NCI-H1436 treated with DMSO at 0.1 percent for 48 hours (cell line): ENCODE results near the gene CAMLG.

Experiments used
- DNase-seq: peaks from one replicate; lab custom pipeline; 2025; lab: John Stamatoyannopoulos, UW

CAMLG gene

DNA sequence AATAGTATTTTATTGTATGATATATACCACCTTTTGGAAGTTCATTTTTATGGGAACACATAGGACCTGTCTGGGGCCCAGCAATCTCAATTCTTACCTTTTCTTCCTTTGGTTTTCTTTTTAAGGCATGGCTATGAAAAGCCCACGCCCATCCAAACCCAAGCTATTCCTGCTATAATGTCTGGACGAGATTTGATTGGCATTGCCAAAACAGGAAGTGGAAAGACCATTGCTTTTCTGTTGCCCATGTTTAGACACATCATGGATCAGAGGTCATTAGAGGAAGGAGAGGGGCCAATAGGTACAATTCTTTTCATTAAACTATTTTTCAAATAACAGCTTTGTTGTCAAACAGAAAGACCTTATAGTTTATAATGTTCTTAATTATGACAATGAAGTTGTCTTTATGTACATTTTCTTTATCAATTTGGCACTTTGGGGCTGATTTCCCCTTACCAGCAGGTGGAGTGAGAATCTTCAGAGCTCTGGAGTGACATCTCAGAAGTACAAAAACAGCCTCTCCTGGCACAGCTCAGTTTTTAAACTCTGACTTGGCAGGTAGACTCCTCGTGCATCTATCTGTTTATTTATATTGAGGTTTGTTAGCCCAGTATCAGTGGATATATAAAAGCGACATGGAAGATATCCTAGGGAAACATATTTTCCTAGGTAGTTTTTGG, 46.0 kb downstream of the CAMLG start:
- no peak for DNase-seq

DNA sequence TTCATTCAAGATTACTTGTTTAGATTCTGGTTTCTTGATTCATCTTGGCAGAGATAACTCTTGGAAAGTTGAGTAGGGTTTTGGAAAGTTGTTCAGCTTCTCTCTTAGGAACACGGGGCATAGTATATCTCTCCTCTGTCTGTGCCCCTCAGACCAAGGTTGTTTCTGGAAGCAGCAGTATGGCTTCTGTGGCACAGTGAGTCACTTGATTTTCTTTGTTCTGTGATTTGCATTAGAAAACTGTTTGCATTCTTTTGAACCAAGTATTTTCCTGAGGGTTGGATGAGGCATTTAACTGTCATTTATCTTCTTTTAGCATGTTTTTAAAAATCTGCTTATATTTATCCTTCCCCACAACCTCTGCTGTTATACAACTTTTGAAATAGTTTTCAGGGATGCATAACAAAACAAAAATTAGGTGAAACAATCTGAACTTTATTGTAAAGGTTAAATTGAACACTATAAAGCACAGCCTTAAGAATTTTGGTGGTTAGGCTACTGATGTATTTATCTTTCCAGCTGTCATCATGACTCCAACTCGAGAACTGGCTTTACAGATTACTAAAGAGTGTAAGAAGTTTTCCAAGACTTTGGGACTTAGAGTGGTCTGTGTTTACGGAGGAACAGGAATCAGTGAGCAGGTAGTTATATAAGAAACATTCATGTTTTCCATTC, 46.7 kb downstream of the CAMLG start:
- no peak for DNase-seq

DNA sequence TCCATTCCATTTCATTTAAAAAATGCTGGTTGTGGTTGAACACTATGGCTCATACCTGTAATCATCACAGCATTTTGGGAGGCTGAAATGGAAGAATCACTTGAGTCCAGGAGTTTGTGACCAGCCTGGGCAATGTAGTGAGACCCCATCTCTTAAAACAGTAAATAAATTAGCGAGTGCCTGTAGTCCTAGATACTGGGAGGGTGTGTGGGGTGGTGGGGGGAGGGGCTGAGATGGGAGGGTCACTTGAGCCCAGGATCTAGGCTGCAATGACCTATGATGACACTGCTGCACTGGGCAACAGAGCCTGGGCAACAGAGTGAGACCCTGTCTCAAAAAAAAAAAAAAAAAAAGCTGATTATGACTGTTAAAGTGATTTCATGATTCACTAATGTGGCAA, 49.3 kb downstream of the CAMLG start:
- no peak for DNase-seq

DNA sequence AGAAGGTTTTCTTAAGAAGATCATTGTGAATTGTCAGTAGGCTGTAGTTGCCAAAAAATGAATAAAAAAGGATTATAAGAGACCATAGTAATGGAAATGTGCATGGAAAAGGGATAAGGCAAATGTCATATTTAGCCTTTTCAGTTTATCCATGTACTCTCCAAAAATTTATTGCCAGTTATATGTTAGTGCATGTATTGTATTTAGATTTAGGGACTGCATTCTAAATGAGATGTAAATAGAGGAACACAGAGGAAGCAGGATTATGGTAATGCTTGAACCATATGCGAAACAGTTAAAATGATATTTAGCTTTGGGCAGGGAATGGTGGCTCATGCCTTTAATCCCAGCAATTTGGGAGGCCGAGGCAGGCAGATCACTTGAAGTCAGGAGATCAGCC, 53.2 kb downstream of the CAMLG start:
- no peak for DNase-seq

DNA sequence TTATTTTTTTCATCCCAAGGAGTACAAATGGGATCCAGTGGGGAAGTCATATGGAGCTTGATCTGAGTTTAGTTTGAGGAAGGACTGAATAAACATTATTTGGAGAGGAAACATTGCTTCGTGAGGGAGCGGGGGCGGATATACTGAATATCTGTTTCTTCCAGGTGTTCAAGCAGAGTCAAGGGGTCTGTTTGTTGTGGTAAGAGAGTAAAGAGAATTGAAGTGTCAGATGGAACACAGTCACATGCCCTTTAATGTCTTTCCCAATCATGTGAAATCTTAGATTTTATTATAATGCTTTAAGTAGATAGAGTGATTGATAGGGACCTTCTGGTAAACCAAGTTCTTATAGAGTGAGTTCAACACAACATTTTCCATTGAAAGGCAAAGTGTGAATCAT, 53.9 kb downstream of the CAMLG start:
- DNase-seq: no peak

DNA sequence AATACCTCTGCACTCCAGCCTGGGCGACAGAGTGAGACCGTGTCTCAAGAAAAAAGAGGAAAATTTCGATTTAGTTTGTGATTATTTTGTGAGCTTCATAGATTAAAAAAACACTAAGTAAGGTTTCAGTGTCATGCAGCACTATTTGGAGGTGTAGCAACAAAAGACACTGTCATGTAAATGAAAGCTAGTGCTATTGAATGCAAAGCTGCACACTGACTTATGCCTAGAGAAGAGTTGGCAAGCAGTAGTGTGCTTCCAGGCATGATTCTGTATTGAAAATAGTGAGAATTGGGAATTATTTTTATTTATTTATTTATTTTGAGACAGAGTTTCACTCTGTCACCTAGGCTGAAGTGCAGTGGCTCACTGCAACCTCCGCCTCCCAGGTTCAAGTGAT, 54.8 kb downstream of the CAMLG start:
- no peak for DNase-seq

DNA sequence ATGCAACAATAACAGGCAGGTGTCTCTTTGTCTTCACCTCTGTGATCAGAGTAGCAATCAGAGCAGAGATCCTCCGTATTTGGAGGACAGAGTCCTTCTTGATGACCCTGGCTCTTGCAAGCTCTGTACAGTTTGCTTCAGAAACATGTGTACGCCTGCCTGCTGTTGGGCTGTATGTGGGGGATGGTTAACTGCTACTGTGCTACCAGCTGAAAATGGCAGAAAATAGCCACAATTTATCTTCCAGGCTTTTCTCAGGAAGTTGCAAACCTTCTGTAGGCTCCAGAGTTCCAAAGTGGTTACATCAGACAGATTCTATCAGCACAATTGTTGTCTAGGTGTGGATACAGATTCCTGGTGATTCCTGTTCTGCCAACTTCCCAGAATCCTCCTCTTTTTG, 55.7 kb downstream of the CAMLG start:
- no peak for DNase-seq

DNA sequence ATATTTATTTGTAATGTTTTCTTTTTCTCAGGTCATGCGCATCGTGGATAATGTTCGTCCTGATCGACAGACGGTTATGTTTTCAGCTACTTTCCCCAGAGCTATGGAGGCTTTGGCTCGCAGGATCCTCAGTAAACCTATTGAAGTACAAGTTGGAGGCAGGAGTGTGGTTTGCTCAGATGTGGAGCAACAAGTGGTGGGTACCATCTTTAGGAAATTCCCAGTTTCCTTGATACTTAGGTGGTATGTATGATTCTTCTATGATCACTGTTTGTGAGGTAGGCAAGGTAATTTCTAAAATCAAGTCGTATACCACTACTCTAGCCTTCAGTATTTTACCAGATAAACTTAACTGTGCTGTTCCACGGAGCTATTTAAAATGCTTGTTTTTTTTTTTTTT, 56.5 kb downstream of the CAMLG start:
- no peak for DNase-seq

DNA sequence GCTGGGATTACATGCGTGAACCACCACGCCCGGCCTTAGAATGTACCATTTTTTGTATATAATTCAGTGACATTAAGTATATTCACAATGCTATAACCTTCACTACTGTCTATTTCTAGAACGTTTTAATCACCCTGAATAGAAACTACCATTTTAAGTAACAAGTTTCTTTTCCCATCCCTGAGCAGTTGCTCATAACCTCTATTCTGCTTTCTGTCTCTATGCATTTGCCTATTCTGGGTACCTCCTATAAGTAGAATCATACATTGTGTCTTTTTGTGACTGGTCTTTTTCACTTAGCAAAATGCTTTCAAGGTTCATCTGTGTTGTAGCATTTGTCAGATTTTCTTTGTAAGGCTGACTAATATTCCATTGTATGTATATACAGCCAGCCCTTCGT, 60.1 kb downstream of the CAMLG start:
- no peak for DNase-seq
